GM12878 (cell line): ENCODE results near the gene CARD10. TPM values are rescaled to one million over a fixed set of nuclear protein-coding genes. Genes with fewer than 3 reads are reported as not detected.

Experiments
- ATAC-seq: fragments of 200-7000 bp; cut with Tn5 transposase; 3 replicates; pipeline ENCODE4 v1.9.1; 2020; ENCODE audit warnings: mild to moderate bottlenecking, moderate library complexity
- BruUV-seq: library from RNA; stranded (reverse); fragments of 400-500 nt; replicated peaks from 2 replicates; lab custom pipeline; 2021; lab: Mats Ljungman, UMichigan
- CTCF ChIA-PET: fragments of 300-600 bp; sonication (Branson Sonifier 250); formaldehyde crosslinking; extraction: SDS; loops from one replicate; lab custom pipeline; 2021; ENCODE audit warnings: inconsistent platforms; lab: Yijun Ruan, JAX
- POLR2A ChIA-PET: fragments of 350-600 bp; formaldehyde crosslinking; extraction: SDS; loops from one replicate; lab custom pipeline; 2021; ENCODE audit warnings: inconsistent platforms; lab: Charles Lee
- RAD21 ChIA-PET: fragments of 300-600 bp; sonication (Branson Sonifier 250); formaldehyde crosslinking; loops from one replicate; lab custom pipeline; 2023; ENCODE audit warnings: antibody characterized with exemption; ENCODE audit not compliant: unreplicated experiment; lab: Charles Lee
- SMC1A ChIA-PET: fragments of 300-600 bp; sonication (Branson Sonifier 250); formaldehyde crosslinking; loops from one replicate; lab custom pipeline; 2023; ENCODE audit not compliant: unreplicated experiment, uncharacterized antibody; lab: Charles Lee
- DNase-seq: peaks from one replicate; pipeline ENCODE4 v3.0.0-alpha.2; 2011; ENCODE audit warnings: low read depth, low spot score
- FAIRE-seq: peaks from 3 replicates; lab custom pipeline; 2011; peaks lifted over from hg19 to GRCh38; lab: Jason Lieb, UNC
- H2AFZ ChIP-seq: 2 replicates; pipeline ENCODE4 v1.6.0; 2011; ENCODE audit warnings: low read depth, low read length, control low read depth; ENCODE audit not compliant: control insufficient read depth
- H3K27ac ChIP-seq: 2 replicates; pipeline ENCODE4 v1.5.1; 2011; ENCODE audit warnings: control low read depth; ENCODE audit not compliant: control insufficient read depth, insufficient read depth
- H3K27me3 ChIP-seq, 2 experiments: replicated peaks in 1 of 2; 2 replicates each; pipeline versions ENCODE4 v1.6.0 to v1.6.1; 2011; ENCODE audit warnings: low read length in 1 of 2; ENCODE audit not compliant: control insufficient read depth in 2 of 2, insufficient read depth in 2 of 2
- H3K36me3 ChIP-seq, 2 experiments: 2 replicates each; pipeline ENCODE4 v1.5.1; 2011; ENCODE audit warnings: low read length in 1 of 2; ENCODE audit not compliant: control insufficient read depth in 2 of 2, insufficient read depth in 2 of 2
- H3K4me1 ChIP-seq: 2 replicates; pipeline ENCODE4 v1.6.1; 2011; ENCODE audit warnings: mild to moderate bottlenecking, low read length, moderate library complexity, mixed read lengths; ENCODE audit not compliant: control insufficient read depth, insufficient read depth
- H3K4me2 ChIP-seq: 2 replicates; pipeline ENCODE4 v1.6.0; 2011; ENCODE audit warnings: control low read depth; ENCODE audit not compliant: control insufficient read depth, insufficient read depth
- H3K4me3 ChIP-seq: fragments of 200-600 bp; sonication (generic); 2 replicates; pipeline ENCODE4 v1.5.1; 2016
- H3K79me2 ChIP-seq: 2 replicates; pipeline ENCODE4 v1.6.0; 2011; ENCODE audit warnings: low read length; ENCODE audit not compliant: control insufficient read depth, insufficient read depth
- H3K9ac ChIP-seq: 2 replicates; pipeline ENCODE4 v1.8.0; 2011; ENCODE audit warnings: low read length, control low read depth, mixed read lengths; ENCODE audit not compliant: control insufficient read depth, insufficient read depth
- H3K9me3 ChIP-seq: replicated peaks from 3 replicates; pipeline ENCODE4 v1.5.1; 2011; ENCODE audit warnings: mild to moderate bottlenecking, low read length; ENCODE audit not compliant: control insufficient read depth, insufficient read depth
- H4K20me1 ChIP-seq: 2 replicates; pipeline ENCODE4 v1.6.0; 2011; ENCODE audit not compliant: control insufficient read depth, insufficient read depth
- BACH1 ChIP-seq: fragments of 450-650 bp; IDR thresholded peaks from 2 replicates; pipeline ENCODE4 v1.6.1; 2017; ENCODE audit warnings: mild to moderate bottlenecking, borderline replicate concordance
- BHLHE40 ChIP-seq, 2 experiments: fragments of 450-650 bp in 1 of 2; IDR thresholded peaks; 2 replicates each; pipeline ENCODE4 v1.6.1; 2011 to 2017; ENCODE audit warnings: low read depth in 2 of 2, borderline replicate concordance in 1 of 2, improper control_type of control experiment in 1 of 2, low read length in 1 of 2, mild to moderate bottlenecking in 1 of 2
- E2F8 ChIP-seq: fragments of 450-650 bp; IDR thresholded peaks from 2 replicates; pipeline ENCODE4 v1.6.1; 2018; ENCODE audit warnings: mild to moderate bottlenecking, low read depth, moderate library complexity; ENCODE audit not compliant: partially characterized antibody
- EGR1 ChIP-seq, 2 experiments: IDR thresholded peaks; 1 replicate in 1 of 2; 2 replicates in 1 of 2; pipeline ENCODE4 v1.6.1; 2011 to 2012; ENCODE audit warnings: low read depth in 2 of 2, low read length in 2 of 2, borderline replicate concordance in 1 of 2, mild to moderate bottlenecking in 1 of 2, moderate library complexity in 1 of 2
- ESRRA ChIP-seq: IDR thresholded peaks from 2 replicates; pipeline ENCODE4 v1.6.1; 2012; ENCODE audit warnings: mild to moderate bottlenecking, low read length, improper control_type of control experiment
- IKZF1 ChIP-seq: fragments of 450-650 bp; conservative IDR thresholded peaks from 2 replicates; pipeline ENCODE4 v1.6.1; 2017; ENCODE audit warnings: antibody characterized with exemption, mild to moderate bottlenecking
- MAX ChIP-seq: IDR thresholded peaks from 2 replicates; pipeline ENCODE4 v1.6.1; 2012; ENCODE audit warnings: low read depth, low read length, improper control_type of control experiment
- MEF2B ChIP-seq: fragments of 450-650 bp; IDR thresholded peaks from 2 replicates; pipeline ENCODE4 v1.6.1; 2018; ENCODE audit warnings: mild to moderate bottlenecking, moderate library complexity; ENCODE audit not compliant: partially characterized antibody, poor library complexity, severe bottlenecking
- SMAD1 ChIP-seq: fragments of 450-650 bp; IDR thresholded peaks from 2 replicates; pipeline ENCODE4 v1.6.1; 2018; ENCODE audit warnings: mild to moderate bottlenecking, low read depth; ENCODE audit not compliant: partially characterized antibody
- SRF ChIP-seq, 2 experiments: IDR thresholded peaks; 2 replicates each; pipeline ENCODE4 v1.6.1; 2011; ENCODE audit warnings: low read depth in 2 of 2, low read length in 2 of 2, mild to moderate bottlenecking in 1 of 2, moderate library complexity in 1 of 2
- ZBTB33 ChIP-seq: fragments of 450-650 bp; IDR thresholded peaks from 2 replicates; pipeline ENCODE4 v1.6.1; 2017; ENCODE audit warnings: mild to moderate bottlenecking
- ZNF217 ChIP-seq: fragments of 450-650 bp; IDR thresholded peaks from 2 replicates; pipeline ENCODE4 v1.6.1; 2017; ENCODE audit warnings: antibody characterized with exemption, mild to moderate bottlenecking
- WGBS: methylation state at CpG from one replicate; pipeline ENCODE4 v1.1.6; 2016; ENCODE audit warnings: low lambda C conversion rate; ENCODE audit not compliant: insufficient replicate concordance, insufficient coverage; ENCODE audit errors: missing lambda C conversion rate; 5-methylcytosine and 5-hydroxymethylcytosine counted together
- in situ Hi-C: fragments of 300-500 bp; cut with MboI; formaldehyde crosslinking; loops from 9 replicates; pipeline ENCODE4 v1.14.3; 2018; ENCODE audit warnings: mixed read lengths
- intact Hi-C: fragments of 100-400 bp; cut with micrococcal nuclease; formaldehyde crosslinking; loops from one replicate; pipeline ENCODE4 v1.14.2; 2022; ENCODE audit not compliant: unreplicated experiment
- polyA plus RNA-seq, 11 experiments: library from polyadenylated mRNA; depleted of rRNA in 4 of 11; unstranded in 6 of 11; stranded (reverse) in 5 of 11; fragments of >200 nt; fragmentation: Nextera tagmentation in 4 of 11; fragmentation: Illumina TruSeq in 1 of 11; extraction: Ambion mirVana in 4 of 11; extraction: Trizol in 1 of 11; gene quantifications; 1 replicate in 1 of 11; 2 replicates in 10 of 11; pipeline versions ENCODE4 v1.2.1 to v1.2.3, GENCODE V29; 2011 to 2016; ENCODE audit warnings: inconsistent platforms in 2 of 11, missing spikeins in 2 of 11, low read depth in 1 of 11
- total RNA-seq, 4 experiments: library from RNA; depleted of rRNA in 3 of 4; stranded (reverse); fragments of >200 nt in 3 of 4; fragmentation: Illumina TruSeq in 1 of 4; extraction: Trizol in 1 of 4; gene quantifications; 2 replicates each; pipeline versions ENCODE4 v1.2.1 to v1.2.3, GENCODE V29; 2013 to 2021
- TF ChIP-seq, protein P1 (sequence below), 3 experiments: IDR thresholded peaks in 2 of 3; conservative IDR thresholded peaks in 1 of 3; 2 replicates each; pipeline ENCODE4 v1.5.1; 2011; ENCODE audit warnings: low read depth in 3 of 3, low read length in 3 of 3, mild to moderate bottlenecking in 3 of 3, control low read depth in 2 of 3, moderate library complexity in 2 of 3, inconsistent platforms in 1 of 3, mixed read lengths in 1 of 3; ENCODE audit not compliant: control insufficient read depth in 2 of 3, insufficient read depth in 1 of 3; ENCODE audit errors: extremely low read depth in 1 of 3

Gene CARD10
- total and polyA plus RNA-seq, 10 of the 15 experiments (the other 5 are each of a cell fraction or from before 2014, with no cell fraction given), result 0.08 to 0.10 (median 0.10) TPM; not detected in 7

- POLR2A ChIA-PET, result no interaction called here
- no peak for FAIRE-seq
- H3K9me3 ChIP-seq, result no peaks in the 10 kb centered on the region
- WGBS, result 20% methylated on average over 14 of the region's 15 CpGs
- ATAC-seq, result no peak
- no peak overlapping the region for H3K4me2 ChIP-seq
- no peak overlapping the region for H3K9ac ChIP-seq
- no peak for DNase-seq
- SMC1A ChIA-PET, result interaction anchor here (0.8 to 0.9 kb wide), 2 partner anchors 20 to 177 kb away, joined by 3 read pairs; no protein-coding TSS in a partner anchor
- H4K20me1 ChIP-seq, result no peaks in the 10 kb centered on the region
- no peak overlapping the region for H3K4me3 ChIP-seq
- RAD21 ChIA-PET, result no interaction called here
- no peak overlapping the region for H3K27ac ChIP-seq
- H2AFZ ChIP-seq, result no peak overlapping the region
- no peaks in the 10 kb centered on the region for H3K79me2 ChIP-seq
- CTCF ChIA-PET, result interaction anchor here (1.0 to 1.4 kb wide), 4 partner anchors 8 to 133 kb away, joined by 3 to 5 read pairs (median 4); no protein-coding TSS in a partner anchor
- no peaks in the 10 kb centered on the region for H3K4me1 ChIP-seq
- intact Hi-C loops (no loop called here), in situ Hi-C loops (no loop called here)
- BruUV-seq, result no TSS peak
- H3K36me3 ChIP-seq, result no peaks in the 10 kb centered on the region
- no peaks in the 10 kb centered on the region; a peak in 1 of 4 replicates for H3K27me3 ChIP-seq
- TF ChIP-seq EGR1 (IDR thresholded peaks at IDR 0.05; ENCODE audit: borderline replicate concordance in 1 of 2, low read depth in 2 of 2, low read length in 2 of 2) (no peak), BHLHE40 (IDR thresholded peaks at IDR 0.05; ENCODE audit: borderline replicate concordance in 1 of 2, low read depth in 2 of 2, low read length in 1 of 2) (no peak), E2F8 (no peak), MAX (no peak), SMAD1 (no peak), IKZF1 (no peak), ZNF217 (no peak), ESRRA (no peak), MEF2B (no peak), BACH1 (no peak), ZBTB33 (no peak), SRF (IDR thresholded peaks at IDR 0.05; ENCODE audit: low read depth in 2 of 2, low read length in 2 of 2) (no peak)
- TF ChIP-seq, protein P1, sequence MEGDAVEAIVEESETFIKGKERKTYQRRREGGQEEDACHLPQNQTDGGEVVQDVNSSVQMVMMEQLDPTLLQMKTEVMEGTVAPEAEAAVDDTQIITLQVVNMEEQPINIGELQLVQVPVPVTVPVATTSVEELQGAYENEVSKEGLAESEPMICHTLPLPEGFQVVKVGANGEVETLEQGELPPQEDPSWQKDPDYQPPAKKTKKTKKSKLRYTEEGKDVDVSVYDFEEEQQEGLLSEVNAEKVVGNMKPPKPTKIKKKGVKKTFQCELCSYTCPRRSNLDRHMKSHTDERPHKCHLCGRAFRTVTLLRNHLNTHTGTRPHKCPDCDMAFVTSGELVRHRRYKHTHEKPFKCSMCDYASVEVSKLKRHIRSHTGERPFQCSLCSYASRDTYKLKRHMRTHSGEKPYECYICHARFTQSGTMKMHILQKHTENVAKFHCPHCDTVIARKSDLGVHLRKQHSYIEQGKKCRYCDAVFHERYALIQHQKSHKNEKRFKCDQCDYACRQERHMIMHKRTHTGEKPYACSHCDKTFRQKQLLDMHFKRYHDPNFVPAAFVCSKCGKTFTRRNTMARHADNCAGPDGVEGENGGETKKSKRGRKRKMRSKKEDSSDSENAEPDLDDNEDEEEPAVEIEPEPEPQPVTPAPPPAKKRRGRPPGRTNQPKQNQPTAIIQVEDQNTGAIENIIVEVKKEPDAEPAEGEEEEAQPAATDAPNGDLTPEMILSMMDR (IDR thresholded peaks at IDR 0.05 in 2 of 3, conservative IDR thresholded peaks at IDR 0.05 in 1 of 3; ENCODE audit: control insufficient read depth in 2 of 3, extremely low read depth in 1 of 3, insufficient read depth in 1 of 3, low read depth in 3 of 3, low read length in 3 of 3), result no peak
Measured at GRCh38 chr22:37449331-37450001, 69.7 kb downstream of the CARD10 start.
